ENCODE results near the gene ARMC9. TPM values are rescaled to one million over a fixed set of nuclear protein-coding genes. Genes with fewer than 3 reads are reported as not detected.

The ARMC9 gene
- total and polyA plus RNA-seq, 2 of the 13 experiments (the other 11 are each of a cell fraction or from before 2014, with no cell fraction given): 9.1 to 12.8 TPM

DNA sequence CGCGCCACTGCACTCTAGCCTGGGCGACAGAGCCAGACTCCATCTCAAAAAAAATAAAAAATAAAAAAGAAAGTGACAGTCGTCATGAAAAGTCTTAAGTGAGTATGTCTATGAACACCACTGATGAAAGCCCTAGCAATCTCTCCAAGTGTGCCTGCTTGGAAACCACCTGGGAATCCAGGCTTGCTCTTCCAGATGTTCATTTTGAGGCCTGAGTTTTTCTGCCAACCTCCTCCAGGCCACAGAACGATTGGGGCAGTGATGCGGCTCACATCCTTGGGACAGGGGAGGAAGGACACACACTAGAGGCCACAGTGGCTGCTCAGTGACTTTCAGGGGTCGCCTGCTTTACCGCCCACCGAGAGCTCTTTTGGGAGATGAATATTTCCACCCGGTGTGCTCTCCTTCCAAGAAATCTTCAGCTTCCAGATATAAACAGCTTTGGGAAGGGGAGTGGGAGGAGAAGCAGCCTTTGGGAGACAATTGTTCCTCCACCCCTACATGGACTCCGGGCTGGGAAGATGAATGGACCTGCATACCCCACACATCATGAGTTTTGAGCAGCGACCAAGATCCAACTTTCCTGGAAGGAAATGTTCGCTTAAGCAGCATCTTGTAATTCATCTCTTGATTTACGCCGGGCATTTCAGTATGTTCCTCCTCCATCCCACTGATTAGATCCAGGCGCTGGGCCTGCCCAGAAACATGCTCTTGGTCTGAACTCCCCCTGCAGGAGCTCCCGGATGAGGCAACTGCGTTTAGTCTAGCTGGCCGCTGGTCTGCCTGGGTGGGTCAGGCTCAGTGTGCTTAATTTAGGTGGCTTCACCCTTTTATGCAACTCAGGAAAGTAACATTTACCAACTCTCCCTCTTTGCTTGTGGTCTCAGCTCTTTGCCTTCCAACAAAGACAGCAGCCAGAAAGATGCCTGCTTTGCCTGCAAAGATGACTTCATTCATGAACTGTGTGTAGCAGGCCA is 6.2 kb upstream of the ARMC9 start (continued):
- TF ChIP-seq, protein P1, sequence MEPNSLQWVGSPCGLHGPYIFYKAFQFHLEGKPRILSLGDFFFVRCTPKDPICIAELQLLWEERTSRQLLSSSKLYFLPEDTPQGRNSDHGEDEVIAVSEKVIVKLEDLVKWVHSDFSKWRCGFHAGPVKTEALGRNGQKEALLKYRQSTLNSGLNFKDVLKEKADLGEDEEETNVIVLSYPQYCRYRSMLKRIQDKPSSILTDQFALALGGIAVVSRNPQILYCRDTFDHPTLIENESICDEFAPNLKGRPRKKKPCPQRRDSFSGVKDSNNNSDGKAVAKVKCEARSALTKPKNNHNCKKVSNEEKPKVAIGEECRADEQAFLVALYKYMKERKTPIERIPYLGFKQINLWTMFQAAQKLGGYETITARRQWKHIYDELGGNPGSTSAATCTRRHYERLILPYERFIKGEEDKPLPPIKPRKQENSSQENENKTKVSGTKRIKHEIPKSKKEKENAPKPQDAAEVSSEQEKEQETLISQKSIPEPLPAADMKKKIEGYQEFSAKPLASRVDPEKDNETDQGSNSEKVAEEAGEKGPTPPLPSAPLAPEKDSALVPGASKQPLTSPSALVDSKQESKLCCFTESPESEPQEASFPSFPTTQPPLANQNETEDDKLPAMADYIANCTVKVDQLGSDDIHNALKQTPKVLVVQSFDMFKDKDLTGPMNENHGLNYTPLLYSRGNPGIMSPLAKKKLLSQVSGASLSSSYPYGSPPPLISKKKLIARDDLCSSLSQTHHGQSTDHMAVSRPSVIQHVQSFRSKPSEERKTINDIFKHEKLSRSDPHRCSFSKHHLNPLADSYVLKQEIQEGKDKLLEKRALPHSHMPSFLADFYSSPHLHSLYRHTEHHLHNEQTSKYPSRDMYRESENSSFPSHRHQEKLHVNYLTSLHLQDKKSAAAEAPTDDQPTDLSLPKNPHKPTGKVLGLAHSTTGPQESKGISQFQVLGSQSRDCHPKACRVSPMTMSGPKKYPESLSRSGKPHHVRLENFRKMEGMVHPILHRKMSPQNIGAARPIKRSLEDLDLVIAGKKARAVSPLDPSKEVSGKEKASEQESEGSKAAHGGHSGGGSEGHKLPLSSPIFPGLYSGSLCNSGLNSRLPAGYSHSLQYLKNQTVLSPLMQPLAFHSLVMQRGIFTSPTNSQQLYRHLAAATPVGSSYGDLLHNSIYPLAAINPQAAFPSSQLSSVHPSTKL (CRISPR knock-in tag; IDR thresholded peaks at IDR 0.05): peak; percentile 36
- TF ChIP-seq ZFX (CRISPR knock-in tag; IDR thresholded peaks at IDR 0.05; ENCODE audit: low read depth): peak; percentile 68
- TF ChIP-seq ZNF263 (CRISPR knock-in tag; IDR thresholded peaks at IDR 0.05): 0 out of 2 replicates have a peak, but pooled peaks have one; percentile 12
- TF ChIP-seq SALL1 (CRISPR knock-in tag; IDR thresholded peaks at IDR 0.05): peak; percentile 56
- TF ChIP-seq ZNF678 (CRISPR knock-in tag; IDR thresholded peaks at IDR 0.05): no peak
- TF ChIP-seq POLR2G (IDR thresholded peaks at IDR 0.05; ENCODE audit: low read depth, low read length): no peak
- no peak for TF ChIP-seq ZFP62 (CRISPR knock-in tag; IDR thresholded peaks at IDR 0.05)
- no peak for TF ChIP-seq ZNF367 (CRISPR knock-in tag; IDR thresholded peaks at IDR 0.05; ENCODE audit: borderline replicate concordance)
- TF ChIP-seq ZNF788 (CRISPR knock-in tag; IDR thresholded peaks at IDR 0.05; ENCODE audit: borderline replicate concordance): peak; percentile 22; the same call in 1 of the 2 replicates
- TF ChIP-seq, protein P2, sequence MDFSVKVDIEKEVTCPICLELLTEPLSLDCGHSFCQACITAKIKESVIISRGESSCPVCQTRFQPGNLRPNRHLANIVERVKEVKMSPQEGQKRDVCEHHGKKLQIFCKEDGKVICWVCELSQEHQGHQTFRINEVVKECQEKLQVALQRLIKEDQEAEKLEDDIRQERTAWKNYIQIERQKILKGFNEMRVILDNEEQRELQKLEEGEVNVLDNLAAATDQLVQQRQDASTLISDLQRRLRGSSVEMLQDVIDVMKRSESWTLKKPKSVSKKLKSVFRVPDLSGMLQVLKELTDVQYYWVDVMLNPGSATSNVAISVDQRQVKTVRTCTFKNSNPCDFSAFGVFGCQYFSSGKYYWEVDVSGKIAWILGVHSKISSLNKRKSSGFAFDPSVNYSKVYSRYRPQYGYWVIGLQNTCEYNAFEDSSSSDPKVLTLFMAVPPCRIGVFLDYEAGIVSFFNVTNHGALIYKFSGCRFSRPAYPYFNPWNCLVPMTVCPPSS (IDR thresholded peaks at IDR 0.05): no peak
- TF ChIP-seq ZNF205 (CRISPR knock-in tag; IDR thresholded peaks at IDR 0.05): no peak
- TF ChIP-seq, protein P3, sequence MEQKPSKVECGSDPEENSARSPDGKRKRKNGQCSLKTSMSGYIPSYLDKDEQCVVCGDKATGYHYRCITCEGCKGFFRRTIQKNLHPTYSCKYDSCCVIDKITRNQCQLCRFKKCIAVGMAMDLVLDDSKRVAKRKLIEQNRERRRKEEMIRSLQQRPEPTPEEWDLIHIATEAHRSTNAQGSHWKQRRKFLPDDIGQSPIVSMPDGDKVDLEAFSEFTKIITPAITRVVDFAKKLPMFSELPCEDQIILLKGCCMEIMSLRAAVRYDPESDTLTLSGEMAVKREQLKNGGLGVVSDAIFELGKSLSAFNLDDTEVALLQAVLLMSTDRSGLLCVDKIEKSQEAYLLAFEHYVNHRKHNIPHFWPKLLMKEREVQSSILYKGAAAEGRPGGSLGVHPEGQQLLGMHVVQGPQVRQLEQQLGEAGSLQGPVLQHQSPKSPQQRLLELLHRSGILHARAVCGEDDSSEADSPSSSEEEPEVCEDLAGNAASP (CRISPR knock-in tag; IDR thresholded peaks at IDR 0.05; ENCODE audit: borderline replicate concordance): no peak
- TF ChIP-seq, protein P4, sequence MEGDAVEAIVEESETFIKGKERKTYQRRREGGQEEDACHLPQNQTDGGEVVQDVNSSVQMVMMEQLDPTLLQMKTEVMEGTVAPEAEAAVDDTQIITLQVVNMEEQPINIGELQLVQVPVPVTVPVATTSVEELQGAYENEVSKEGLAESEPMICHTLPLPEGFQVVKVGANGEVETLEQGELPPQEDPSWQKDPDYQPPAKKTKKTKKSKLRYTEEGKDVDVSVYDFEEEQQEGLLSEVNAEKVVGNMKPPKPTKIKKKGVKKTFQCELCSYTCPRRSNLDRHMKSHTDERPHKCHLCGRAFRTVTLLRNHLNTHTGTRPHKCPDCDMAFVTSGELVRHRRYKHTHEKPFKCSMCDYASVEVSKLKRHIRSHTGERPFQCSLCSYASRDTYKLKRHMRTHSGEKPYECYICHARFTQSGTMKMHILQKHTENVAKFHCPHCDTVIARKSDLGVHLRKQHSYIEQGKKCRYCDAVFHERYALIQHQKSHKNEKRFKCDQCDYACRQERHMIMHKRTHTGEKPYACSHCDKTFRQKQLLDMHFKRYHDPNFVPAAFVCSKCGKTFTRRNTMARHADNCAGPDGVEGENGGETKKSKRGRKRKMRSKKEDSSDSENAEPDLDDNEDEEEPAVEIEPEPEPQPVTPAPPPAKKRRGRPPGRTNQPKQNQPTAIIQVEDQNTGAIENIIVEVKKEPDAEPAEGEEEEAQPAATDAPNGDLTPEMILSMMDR (CRISPR knock-in tag; IDR thresholded peaks at IDR 0.05): peak; percentile 88
- TF ChIP-seq ZNF44 (CRISPR knock-in tag; IDR thresholded peaks at IDR 0.05): 0 out of 2 replicates have a peak, but pooled peaks have one; percentile 51
- TF ChIP-seq, protein P5, sequence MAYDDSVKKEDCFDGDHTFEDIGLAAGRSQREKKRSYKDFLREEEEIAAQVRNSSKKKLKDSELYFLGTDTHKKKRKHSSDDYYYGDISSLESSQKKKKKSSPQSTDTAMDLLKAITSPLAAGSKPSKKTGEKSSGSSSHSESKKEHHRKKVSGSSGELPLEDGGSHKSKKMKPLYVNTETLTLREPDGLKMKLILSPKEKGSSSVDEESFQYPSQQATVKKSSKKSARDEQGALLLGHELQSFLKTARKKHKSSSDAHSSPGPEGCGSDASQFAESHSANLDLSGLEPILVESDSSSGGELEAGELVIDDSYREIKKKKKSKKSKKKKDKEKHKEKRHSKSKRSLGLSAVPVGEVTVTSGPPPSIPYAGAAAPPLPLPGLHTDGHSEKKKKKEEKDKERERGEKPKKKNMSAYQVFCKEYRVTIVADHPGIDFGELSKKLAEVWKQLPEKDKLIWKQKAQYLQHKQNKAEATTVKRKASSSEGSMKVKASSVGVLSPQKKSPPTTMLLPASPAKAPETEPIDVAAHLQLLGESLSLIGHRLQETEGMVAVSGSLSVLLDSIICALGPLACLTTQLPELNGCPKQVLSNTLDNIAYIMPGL (CRISPR knock-in tag; IDR thresholded peaks at IDR 0.05; ENCODE audit: borderline replicate concordance in 1 of 2, low read depth in 1 of 2): peak; percentile 61 to 69; a peak in 3 of 4 replicates
- no peak for TF ChIP-seq MAFF (IDR thresholded peaks at IDR 0.05; ENCODE audit: low read depth, low read length)
- TF ChIP-seq ERF (CRISPR knock-in tag; IDR thresholded peaks at IDR 0.05): 0 out of 2 replicates have a peak, but pooled peaks have one; percentile 21
- TF ChIP-seq RAD21 (CRISPR knock-in tag; IDR thresholded peaks at IDR 0.05): peak; percentile 67

Data from HepG2 (cell line).